ENCODE measurements around the gene CCDC85C.

Gene CCDC85C

GRCh38 chr14:99538275-99538674 is 65.7 kb downstream of the CCDC85C start:
- TF ChIP-seq CTCF (IDR thresholded peaks at IDR 0.05), result no peak
- TF ChIP-seq ZFX (IDR thresholded peaks at IDR 0.05; ENCODE audit: borderline replicate concordance), result no peak
- H3K27ac ChIP-seq, result no peak overlapping the region

GRCh38 chr14:99537399-99537798 is 66.6 kb downstream of the CCDC85C start:
- no peak for TF ChIP-seq CTCF (IDR thresholded peaks at IDR 0.05)
- TF ChIP-seq ZFX (IDR thresholded peaks at IDR 0.05; ENCODE audit: borderline replicate concordance), result no peak
- no peak overlapping the region for H3K27ac ChIP-seq

GRCh38 chr14:99535908-99536778 is 67.9 kb downstream of the CCDC85C start:
- no peak overlapping the region for H3K27ac ChIP-seq
- no peak for TF ChIP-seq CTCF (IDR thresholded peaks at IDR 0.05)
- no peak for TF ChIP-seq ZFX (IDR thresholded peaks at IDR 0.05; ENCODE audit: borderline replicate concordance)

- H3K27ac ChIP-seq, result no peak overlapping the region
- no peak for TF ChIP-seq ZFX (IDR thresholded peaks at IDR 0.05; ENCODE audit: borderline replicate concordance)
- no peak for TF ChIP-seq CTCF (IDR thresholded peaks at IDR 0.05)
Measured at GRCh38 chr14:99535448-99535847, 68.6 kb downstream of the CCDC85C start.

- H3K27ac ChIP-seq, result no peak overlapping the region
- TF ChIP-seq CTCF (IDR thresholded peaks at IDR 0.05) (no peak), ZFX (IDR thresholded peaks at IDR 0.05; ENCODE audit: borderline replicate concordance) (no peak)
Measured at GRCh38 chr14:99534863-99535262, 69.1 kb downstream of the CCDC85C start.

- no peak overlapping the region for H3K27ac ChIP-seq
- TF ChIP-seq CTCF (IDR thresholded peaks at IDR 0.05) (no peak), ZFX (IDR thresholded peaks at IDR 0.05; ENCODE audit: borderline replicate concordance) (no peak)
Measured at GRCh38 chr14:99534333-99534732, 69.7 kb downstream of the CCDC85C start.

- TF ChIP-seq CTCF (IDR thresholded peaks at IDR 0.05), result no peak
- no peak for TF ChIP-seq ZFX (IDR thresholded peaks at IDR 0.05; ENCODE audit: borderline replicate concordance)
- H3K27ac ChIP-seq, result no peak overlapping the region
Measured at GRCh38 chr14:99532310-99532709, 71.7 kb downstream of the CCDC85C start.
